Neutrophil (primary cell): ENCODE data around the gene PCGF2.

Experiments used
- H3K27ac ChIP-seq: fragments of 200-600 bp; sonication (generic); 2 replicates; pipeline ENCODE4 v1.5.1; 2016; ENCODE audit warnings: mild to moderate bottlenecking, moderate library complexity
- H3K27me3 ChIP-seq: fragments of 200-600 bp; sonication (generic); 2 replicates; pipeline ENCODE4 v1.6.0; 2016; ENCODE audit warnings: mild to moderate bottlenecking
- H3K36me3 ChIP-seq: fragments of 200-600 bp; sonication (generic); 2 replicates; pipeline ENCODE4 v1.5.1; 2017
- H3K4me1 ChIP-seq, 2 experiments: fragments of 200-600 bp in 1 of 2; sonication (generic) in 1 of 2; 1 replicate in 1 of 2; 2 replicates in 1 of 2; pipeline versions ENCODE4 v1.5.1 to v1.6.1; 2013 to 2016; ENCODE audit warnings: low read depth in 1 of 2, low read length in 1 of 2, mild to moderate bottlenecking in 1 of 2, moderate library complexity in 1 of 2; ENCODE audit not compliant: control insufficient read depth in 1 of 2, insufficient read depth in 1 of 2
- H3K4me3 ChIP-seq, 2 experiments: fragments of 200-600 bp in 1 of 2; sonication (generic) in 1 of 2; 1 replicate in 1 of 2; 2 replicates in 1 of 2; pipeline ENCODE4 v1.5.1; 2013 to 2016; ENCODE audit warnings: low read depth in 1 of 2, low read length in 1 of 2, mild to moderate bottlenecking in 1 of 2, moderate library complexity in 1 of 2
- H3K9me3 ChIP-seq: fragments of 200-600 bp; sonication (generic); 2 replicates; pipeline ENCODE4 v1.5.1; 2016
- TF ChIP-seq, protein P1 (sequence below): fragments of 200-600 bp; sonication (generic); IDR thresholded peaks from 2 replicates; pipeline ENCODE4 v1.5.1; 2016; ENCODE audit warnings: antibody characterized with exemption

Gene PCGF2

DNA sequence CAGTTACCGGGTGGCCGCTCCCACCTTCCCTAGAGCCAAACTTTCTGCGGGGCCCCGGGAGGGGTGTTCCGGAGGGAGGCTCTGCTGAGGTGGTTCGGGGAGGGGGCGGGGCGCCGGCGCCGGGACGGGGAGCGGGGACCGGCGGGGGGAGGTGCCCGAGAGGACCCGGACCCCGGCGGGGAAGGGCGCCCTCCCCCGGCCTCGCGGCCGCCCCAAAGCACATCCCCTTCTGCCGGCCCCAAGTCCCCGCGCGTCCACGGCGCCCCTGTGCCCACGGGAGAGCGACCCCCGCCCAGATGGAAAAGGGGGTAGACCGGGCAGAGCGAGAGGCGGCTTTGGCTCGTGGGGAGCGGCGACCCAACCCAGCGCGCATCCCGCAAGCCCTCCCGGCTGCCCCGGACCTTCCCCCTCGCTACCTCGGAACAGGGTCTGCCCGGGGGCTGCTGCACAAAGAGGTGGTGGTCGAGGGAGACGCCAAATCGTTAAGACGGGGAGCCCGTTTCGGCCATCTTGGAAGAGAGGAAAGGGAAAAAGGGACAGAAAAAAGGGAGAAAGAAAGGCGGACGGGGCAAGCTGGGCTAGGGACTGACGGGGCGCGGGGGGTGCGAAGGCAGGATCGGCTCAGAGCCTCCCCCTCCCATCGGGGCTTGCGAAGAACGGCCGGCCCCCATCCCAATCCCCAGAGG lies 530 bp downstream of the PCGF2 start:
- peaks cover 92% of the 10 kb centered on the region for H3K27me3 ChIP-seq
- peaks cover 46 to 56% of the 10 kb centered on the region in 2 experiments for H3K4me1 ChIP-seq
- H3K27ac ChIP-seq, result no peak overlapping the region

DNA sequence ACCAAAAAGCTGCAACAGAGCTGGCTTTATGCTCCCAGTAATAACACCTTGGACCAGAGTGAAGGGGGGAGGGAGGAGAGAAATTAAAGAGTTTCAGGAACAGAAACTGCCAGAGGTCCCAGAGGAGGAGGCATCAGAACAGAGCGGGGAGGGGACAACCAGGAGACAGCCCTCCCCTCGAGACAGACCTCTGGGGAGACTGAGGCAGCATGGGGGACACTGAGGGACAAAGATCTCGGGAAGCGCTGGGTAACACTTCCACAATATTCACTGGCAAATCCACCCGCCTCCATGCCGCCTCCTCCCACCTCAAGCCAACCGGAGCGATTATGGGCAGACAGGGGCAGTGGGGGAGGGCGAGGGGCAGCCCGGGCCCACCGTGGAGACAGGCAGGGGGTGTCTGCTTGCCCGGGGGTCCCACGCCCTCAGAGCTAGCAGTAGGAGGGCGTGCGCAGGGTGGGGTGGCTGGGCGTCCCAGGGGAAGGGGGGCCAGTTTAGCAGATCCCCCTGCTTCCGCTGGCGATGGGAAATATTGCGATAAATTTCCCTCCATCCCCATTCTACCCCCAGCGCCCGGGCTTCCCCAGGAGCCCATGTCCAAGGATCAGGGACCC lies 1.2 kb downstream of the PCGF2 start:
- peak overlapping the region in 1 of 2 experiments; percentile 28 for H3K4me3 ChIP-seq
- H3K9me3 ChIP-seq, result no peaks in the 10 kb centered on the region
- no peak overlapping the region for H3K27ac ChIP-seq
- H3K27me3 ChIP-seq, result peaks cover 98% of the 10 kb centered on the region
- TF ChIP-seq, protein P1, sequence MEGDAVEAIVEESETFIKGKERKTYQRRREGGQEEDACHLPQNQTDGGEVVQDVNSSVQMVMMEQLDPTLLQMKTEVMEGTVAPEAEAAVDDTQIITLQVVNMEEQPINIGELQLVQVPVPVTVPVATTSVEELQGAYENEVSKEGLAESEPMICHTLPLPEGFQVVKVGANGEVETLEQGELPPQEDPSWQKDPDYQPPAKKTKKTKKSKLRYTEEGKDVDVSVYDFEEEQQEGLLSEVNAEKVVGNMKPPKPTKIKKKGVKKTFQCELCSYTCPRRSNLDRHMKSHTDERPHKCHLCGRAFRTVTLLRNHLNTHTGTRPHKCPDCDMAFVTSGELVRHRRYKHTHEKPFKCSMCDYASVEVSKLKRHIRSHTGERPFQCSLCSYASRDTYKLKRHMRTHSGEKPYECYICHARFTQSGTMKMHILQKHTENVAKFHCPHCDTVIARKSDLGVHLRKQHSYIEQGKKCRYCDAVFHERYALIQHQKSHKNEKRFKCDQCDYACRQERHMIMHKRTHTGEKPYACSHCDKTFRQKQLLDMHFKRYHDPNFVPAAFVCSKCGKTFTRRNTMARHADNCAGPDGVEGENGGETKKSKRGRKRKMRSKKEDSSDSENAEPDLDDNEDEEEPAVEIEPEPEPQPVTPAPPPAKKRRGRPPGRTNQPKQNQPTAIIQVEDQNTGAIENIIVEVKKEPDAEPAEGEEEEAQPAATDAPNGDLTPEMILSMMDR, result no peak
- peaks cover 42 to 50% of the 10 kb centered on the region in 2 experiments for H3K4me1 ChIP-seq
- no peaks in the 10 kb centered on the region for H3K36me3 ChIP-seq

More for the DNA sequence above, 530 bp downstream of the PCGF2 start:
- no peaks in the 10 kb centered on the region for H3K9me3 ChIP-seq
- peak overlapping the region in 1 of 2 experiments; percentile 28 for H3K4me3 ChIP-seq
- TF ChIP-seq, protein P1, result no peak
- H3K36me3 ChIP-seq, result no peaks in the 10 kb centered on the region

DNA sequence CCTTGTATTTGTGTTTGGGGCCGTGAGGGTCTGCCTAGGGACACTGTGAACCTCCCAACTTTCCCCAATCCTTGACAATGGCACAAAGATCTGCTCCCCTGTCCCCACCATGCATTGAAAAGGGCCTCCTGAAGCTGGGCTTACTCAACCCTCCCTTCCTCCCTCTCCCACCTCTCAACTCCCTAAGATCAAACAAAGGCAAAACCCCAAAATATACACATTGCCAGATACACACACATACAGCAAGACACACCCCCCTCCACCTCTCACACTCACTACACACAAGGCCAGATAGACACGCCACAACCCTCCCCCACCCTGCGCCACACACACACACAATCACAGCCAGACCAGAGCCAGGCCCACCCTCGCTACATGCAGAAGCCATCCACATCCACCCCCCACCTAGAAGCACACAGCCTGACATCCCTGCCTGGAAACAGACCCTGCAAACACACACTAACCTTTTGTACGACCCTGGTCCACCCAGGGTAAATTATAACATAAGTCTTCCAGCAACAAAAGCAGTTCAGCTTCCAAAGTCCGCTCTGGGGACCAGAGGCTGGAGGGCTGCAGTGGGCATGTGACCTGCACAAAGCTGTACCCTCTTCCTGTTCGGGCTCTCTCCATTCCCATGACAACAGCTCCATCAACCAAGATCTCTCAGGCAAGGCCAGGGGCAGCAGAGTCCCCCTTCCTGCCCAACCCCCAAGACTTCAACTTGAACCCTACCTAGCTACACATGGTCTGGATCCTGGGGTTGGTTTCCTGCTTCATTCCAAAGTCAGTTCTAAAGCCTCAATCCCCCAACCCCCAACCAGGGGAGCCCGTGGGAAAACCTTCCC lies 1.9 kb downstream of the PCGF2 start:
- H3K27ac ChIP-seq, result no peak overlapping the region
- TF ChIP-seq, protein P1, result no peak
- H3K9me3 ChIP-seq, result no peaks in the 10 kb centered on the region
- peaks cover 97% of the 10 kb centered on the region for H3K27me3 ChIP-seq
- H3K4me1 ChIP-seq, result peaks cover 35 to 43% of the 10 kb centered on the region in 2 experiments
- H3K4me3 ChIP-seq, result no peak overlapping the region
- H3K36me3 ChIP-seq, result no peaks in the 10 kb centered on the region

DNA sequence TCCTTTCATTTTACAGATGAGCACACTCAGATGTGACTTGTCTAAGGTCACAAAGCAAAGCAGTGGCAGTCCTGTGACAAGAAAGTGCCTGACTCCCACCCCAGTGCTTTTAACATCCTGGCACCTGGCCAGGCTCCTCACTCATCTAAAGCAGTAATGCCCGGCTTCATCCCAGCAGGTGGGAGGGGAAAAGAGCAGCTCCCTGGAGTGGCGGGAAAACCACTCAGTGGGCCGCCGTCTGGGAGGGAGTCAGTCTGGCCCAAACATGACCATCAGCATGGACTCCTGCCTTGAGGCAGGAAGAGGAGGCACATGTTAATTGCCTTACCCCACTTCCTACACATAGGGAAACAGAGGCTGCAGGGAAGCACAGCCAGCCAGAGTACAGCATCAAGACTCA lies 2.6 kb downstream of the PCGF2 start:
- Histone ChIP-seq H3K27me3 (peaks cover 90% of the 10 kb centered on the region), H3K9me3 (no peaks in the 10 kb centered on the region), H3K36me3 (no peaks in the 10 kb centered on the region), H3K4me3 (no peak overlapping the region), H3K27ac (no peak overlapping the region), H3K4me1 (peaks cover 28 to 36% of the 10 kb centered on the region in 2 experiments)
- TF ChIP-seq, protein P1, result no peak

DNA sequence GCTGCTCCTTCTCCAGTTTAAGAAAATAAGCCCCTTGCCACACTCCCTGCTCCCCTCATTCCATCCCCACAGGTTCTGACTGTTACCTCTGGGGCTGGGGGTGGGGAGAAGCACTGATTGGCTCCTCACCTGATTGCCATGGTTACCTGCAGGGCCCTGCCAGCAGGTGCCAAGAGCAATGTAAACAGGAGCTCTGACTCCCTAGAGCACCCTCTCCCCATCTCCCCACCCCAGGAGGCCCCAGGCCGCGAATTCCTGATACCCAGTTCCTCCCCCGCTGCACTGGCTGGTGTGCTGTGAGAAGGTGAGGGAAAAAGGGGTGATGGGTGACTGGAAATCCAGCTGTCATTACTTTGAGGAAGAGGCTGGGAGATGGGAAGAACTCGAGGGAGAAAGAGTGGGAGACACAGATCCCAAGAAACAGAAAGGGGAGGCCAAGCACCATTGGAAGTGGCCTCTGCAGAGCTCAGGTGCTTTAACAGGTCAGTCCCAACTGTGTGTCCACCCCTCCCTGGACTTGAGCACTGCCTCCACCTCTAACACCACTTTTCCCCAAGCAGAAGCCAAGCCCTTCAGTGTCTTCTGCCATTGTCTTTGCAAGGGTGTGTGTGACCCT lies 4.5 kb downstream of the PCGF2 start:
- no peaks in the 10 kb centered on the region for H3K9me3 ChIP-seq
- H3K4me3 ChIP-seq, result no peak overlapping the region
- H3K27me3 ChIP-seq, result peaks cover 87% of the 10 kb centered on the region
- TF ChIP-seq, protein P1, result no peak
- H3K27ac ChIP-seq, result no peak overlapping the region
- no peaks in the 10 kb centered on the region for H3K36me3 ChIP-seq
- peaks cover 9 to 17% of the 10 kb centered on the region in 2 experiments for H3K4me1 ChIP-seq
